ENCODE results near the gene CSMD2.

CSMD2 gene

DNA sequence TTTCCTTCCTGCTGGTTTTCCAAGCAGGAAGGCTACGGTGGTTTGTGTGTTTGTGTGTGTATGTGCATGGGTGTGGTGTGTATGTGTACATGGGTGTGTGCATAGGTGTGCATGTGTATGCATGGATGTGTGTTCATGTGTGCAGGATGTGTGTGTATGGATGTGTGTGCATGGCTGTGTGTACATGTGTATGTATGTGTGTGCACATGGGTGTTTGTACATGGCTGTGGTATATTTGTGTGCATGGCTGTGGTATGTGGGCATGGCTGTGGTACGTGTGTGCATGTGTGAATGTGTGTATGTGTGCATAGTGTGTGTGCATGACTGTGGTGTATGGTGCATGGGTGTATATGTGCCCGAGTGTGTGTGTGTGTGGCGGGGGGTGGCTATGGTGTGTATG, 24.0 kb upstream of the CSMD2 start:
- TF ChIP-seq TOX (CRISPR knock-in tag; IDR thresholded peaks at IDR 0.05; ENCODE audit: borderline replicate concordance) (no peak), ZNF8 (CRISPR knock-in tag; IDR thresholded peaks at IDR 0.05) (no peak)
- TF ChIP-seq, protein P1, sequence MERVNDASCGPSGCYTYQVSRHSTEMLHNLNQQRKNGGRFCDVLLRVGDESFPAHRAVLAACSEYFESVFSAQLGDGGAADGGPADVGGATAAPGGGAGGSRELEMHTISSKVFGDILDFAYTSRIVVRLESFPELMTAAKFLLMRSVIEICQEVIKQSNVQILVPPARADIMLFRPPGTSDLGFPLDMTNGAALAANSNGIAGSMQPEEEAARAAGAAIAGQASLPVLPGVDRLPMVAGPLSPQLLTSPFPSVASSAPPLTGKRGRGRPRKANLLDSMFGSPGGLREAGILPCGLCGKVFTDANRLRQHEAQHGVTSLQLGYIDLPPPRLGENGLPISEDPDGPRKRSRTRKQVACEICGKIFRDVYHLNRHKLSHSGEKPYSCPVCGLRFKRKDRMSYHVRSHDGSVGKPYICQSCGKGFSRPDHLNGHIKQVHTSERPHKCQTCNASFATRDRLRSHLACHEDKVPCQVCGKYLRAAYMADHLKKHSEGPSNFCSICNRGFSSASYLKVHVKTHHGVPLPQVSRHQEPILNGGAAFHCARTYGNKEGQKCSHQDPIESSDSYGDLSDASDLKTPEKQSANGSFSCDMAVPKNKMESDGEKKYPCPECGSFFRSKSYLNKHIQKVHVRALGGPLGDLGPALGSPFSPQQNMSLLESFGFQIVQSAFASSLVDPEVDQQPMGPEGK (CRISPR knock-in tag; IDR thresholded peaks at IDR 0.05; ENCODE audit: borderline replicate concordance): no peak
- no peak for ATAC-seq

DNA sequence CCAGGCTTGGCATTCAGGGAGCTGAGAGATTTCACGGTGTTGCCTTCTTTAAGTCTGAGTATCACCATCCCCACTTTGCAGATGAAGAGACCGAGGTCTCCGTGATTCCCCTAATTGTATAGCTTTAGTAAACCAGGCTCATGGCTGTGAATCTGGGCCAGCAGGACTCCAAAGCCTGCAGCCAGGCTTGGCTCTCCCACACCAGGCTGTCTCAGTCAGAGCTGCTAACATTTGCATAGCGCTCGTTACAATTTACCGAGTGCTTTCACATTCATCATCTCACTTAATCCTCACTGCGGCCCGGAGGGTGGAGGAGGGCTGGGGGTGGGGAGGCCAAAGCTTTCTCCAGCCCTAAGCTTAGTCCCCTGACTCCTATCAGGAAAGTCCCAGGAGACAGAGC, 23.4 kb upstream of the CSMD2 start:
- TF ChIP-seq, protein P2, sequence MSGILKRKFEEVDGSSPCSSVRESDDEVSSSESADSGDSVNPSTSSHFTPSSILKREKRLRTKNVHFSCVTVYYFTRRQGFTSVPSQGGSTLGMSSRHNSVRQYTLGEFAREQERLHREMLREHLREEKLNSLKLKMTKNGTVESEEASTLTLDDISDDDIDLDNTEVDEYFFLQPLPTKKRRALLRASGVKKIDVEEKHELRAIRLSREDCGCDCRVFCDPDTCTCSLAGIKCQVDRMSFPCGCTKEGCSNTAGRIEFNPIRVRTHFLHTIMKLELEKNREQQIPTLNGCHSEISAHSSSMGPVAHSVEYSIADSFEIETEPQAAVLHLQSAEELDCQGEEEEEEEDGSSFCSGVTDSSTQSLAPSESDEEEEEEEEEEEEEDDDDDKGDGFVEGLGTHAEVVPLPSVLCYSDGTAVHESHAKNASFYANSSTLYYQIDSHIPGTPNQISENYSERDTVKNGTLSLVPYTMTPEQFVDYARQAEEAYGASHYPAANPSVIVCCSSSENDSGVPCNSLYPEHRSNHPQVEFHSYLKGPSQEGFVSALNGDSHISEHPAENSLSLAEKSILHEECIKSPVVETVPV (CRISPR knock-in tag; IDR thresholded peaks at IDR 0.05): no peak
- no peak for TF ChIP-seq ESRRG (CRISPR knock-in tag; IDR thresholded peaks at IDR 0.05)
- no peak for TF ChIP-seq PPARA (CRISPR knock-in tag; IDR thresholded peaks at IDR 0.05; ENCODE audit: borderline replicate concordance)
- TF ChIP-seq, protein P3, sequence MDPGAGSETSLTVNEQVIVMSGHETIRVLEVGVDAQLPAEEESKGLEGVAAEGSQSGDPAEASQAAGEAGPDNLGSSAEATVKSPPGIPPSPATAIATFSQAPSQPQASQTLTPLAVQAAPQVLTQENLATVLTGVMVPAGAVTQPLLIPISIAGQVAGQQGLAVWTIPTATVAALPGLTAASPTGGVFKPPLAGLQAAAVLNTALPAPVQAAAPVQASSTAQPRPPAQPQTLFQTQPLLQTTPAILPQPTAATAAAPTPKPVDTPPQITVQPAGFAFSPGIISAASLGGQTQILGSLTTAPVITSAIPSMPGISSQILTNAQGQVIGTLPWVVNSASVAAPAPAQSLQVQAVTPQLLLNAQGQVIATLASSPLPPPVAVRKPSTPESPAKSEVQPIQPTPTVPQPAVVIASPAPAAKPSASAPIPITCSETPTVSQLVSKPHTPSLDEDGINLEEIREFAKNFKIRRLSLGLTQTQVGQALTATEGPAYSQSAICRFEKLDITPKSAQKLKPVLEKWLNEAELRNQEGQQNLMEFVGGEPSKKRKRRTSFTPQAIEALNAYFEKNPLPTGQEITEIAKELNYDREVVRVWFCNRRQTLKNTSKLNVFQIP (CRISPR knock-in tag; IDR thresholded peaks at IDR 0.05; ENCODE audit: borderline replicate concordance, low read depth): no peak
- no peak for TF ChIP-seq CSDC2 (CRISPR knock-in tag; IDR thresholded peaks at IDR 0.05)
- TF ChIP-seq BACH2 (CRISPR knock-in tag; IDR thresholded peaks at IDR 0.05; ENCODE audit: borderline replicate concordance): no peak
- no peak for TF ChIP-seq ZNF8 (CRISPR knock-in tag; IDR thresholded peaks at IDR 0.05)
- no peak for TF ChIP-seq ZFP30 (CRISPR knock-in tag; IDR thresholded peaks at IDR 0.05)
- TF ChIP-seq GLIS3 (CRISPR knock-in tag; IDR thresholded peaks at IDR 0.05): no peak
- TF ChIP-seq, protein P4, sequence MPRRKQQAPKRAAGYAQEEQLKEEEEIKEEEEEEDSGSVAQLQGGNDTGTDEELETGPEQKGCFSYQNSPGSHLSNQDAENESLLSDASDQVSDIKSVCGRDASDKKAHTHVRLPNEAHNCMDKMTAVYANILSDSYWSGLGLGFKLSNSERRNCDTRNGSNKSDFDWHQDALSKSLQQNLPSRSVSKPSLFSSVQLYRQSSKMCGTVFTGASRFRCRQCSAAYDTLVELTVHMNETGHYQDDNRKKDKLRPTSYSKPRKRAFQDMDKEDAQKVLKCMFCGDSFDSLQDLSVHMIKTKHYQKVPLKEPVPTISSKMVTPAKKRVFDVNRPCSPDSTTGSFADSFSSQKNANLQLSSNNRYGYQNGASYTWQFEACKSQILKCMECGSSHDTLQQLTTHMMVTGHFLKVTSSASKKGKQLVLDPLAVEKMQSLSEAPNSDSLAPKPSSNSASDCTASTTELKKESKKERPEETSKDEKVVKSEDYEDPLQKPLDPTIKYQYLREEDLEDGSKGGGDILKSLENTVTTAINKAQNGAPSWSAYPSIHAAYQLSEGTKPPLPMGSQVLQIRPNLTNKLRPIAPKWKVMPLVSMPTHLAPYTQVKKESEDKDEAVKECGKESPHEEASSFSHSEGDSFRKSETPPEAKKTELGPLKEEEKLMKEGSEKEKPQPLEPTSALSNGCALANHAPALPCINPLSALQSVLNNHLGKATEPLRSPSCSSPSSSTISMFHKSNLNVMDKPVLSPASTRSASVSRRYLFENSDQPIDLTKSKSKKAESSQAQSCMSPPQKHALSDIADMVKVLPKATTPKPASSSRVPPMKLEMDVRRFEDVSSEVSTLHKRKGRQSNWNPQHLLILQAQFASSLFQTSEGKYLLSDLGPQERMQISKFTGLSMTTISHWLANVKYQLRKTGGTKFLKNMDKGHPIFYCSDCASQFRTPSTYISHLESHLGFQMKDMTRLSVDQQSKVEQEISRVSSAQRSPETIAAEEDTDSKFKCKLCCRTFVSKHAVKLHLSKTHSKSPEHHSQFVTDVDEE (CRISPR knock-in tag; IDR thresholded peaks at IDR 0.05): no peak
- no peak for TF ChIP-seq OSR1 (CRISPR knock-in tag; IDR thresholded peaks at IDR 0.05)
- no peak for TF ChIP-seq ARNTL (CRISPR knock-in tag; IDR thresholded peaks at IDR 0.05; ENCODE audit: borderline replicate concordance, low read depth)
- TF ChIP-seq, protein P1 (CRISPR knock-in tag; IDR thresholded peaks at IDR 0.05; ENCODE audit: borderline replicate concordance): no peak
- TF ChIP-seq TOX (CRISPR knock-in tag; IDR thresholded peaks at IDR 0.05; ENCODE audit: borderline replicate concordance): no peak
- TF ChIP-seq, protein P5, sequence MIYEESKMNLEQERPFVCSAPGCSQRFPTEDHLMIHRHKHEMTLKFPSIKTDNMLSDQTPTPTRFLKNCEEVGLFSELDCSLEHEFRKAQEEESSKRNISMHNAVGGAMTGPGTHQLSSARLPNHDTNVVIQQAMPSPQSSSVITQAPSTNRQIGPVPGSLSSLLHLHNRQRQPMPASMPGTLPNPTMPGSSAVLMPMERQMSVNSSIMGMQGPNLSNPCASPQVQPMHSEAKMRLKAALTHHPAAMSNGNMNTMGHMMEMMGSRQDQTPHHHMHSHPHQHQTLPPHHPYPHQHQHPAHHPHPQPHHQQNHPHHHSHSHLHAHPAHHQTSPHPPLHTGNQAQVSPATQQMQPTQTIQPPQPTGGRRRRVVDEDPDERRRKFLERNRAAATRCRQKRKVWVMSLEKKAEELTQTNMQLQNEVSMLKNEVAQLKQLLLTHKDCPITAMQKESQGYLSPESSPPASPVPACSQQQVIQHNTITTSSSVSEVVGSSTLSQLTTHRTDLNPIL (CRISPR knock-in tag; IDR thresholded peaks at IDR 0.05; ENCODE audit: low read depth): no peak
- TF ChIP-seq ISL1 (CRISPR knock-in tag; IDR thresholded peaks at IDR 0.05): no peak
- TF ChIP-seq ZNF565 (CRISPR knock-in tag; conservative IDR thresholded peaks at IDR 0.05; ENCODE audit: low read depth): no peak
- no peak for TF ChIP-seq ZNF70 (CRISPR knock-in tag; IDR thresholded peaks at IDR 0.05)
- no peak for ATAC-seq

Data from SK-N-SH treated with all-trans-retinoic acid at 6 μM for 48 hours (cell line).